BJ (cell line): ENCODE data around the gene PLAA. TPM values are rescaled to one million over a fixed set of nuclear protein-coding genes. Genes with fewer than 3 reads are reported as not detected.

Experiments used
- CTCF ChIA-PET: fragments of 350-600 bp; formaldehyde crosslinking; extraction: SDS; loops from one replicate; lab custom pipeline; 2021; ENCODE audit warnings: antibody characterized with exemption, inconsistent platforms; lab: Yijun Ruan, JAX
- POLR2A ChIA-PET: fragments of 300-600 bp; sonication (Branson Sonifier 250); formaldehyde crosslinking; extraction: SDS; loops from one replicate; lab custom pipeline; 2021; ENCODE audit warnings: antibody characterized with exemption; lab: Charles Lee
- DNase-seq: peaks from one replicate; pipeline ENCODE4 v3.0.0-alpha.2; 2011; ENCODE audit warnings: low read depth
- H3K27me3 ChIP-seq: 2 replicates; pipeline ENCODE4 v1.6.0; 2011; ENCODE audit warnings: low read length; ENCODE audit not compliant: control insufficient read depth, insufficient read depth
- H3K36me3 ChIP-seq: 2 replicates; pipeline ENCODE4 v1.5.1; 2011; ENCODE audit warnings: low read length; ENCODE audit not compliant: control insufficient read depth, insufficient read depth
- H3K4me3 ChIP-seq: 2 replicates; pipeline ENCODE4 v1.5.1; 2011; ENCODE audit warnings: low read depth, mild to moderate bottlenecking, control low read depth, low read length
- polyA minus RNA-seq: library from RNA; depleted of rRNA, polyadenylated mRNA; stranded (reverse); fragments of >200 nt; gene quantifications from 2 replicates; pipeline ENCODE4 v1.2.3, GENCODE V29; 2011; rRNA and poly(A)+ RNA removed
- polyA plus RNA-seq: library from polyadenylated mRNA; depleted of rRNA; stranded (reverse); fragments of >200 nt; gene quantifications from 2 replicates; pipeline ENCODE4 v1.2.3, GENCODE V29; 2011; rRNA removed
- TF ChIP-seq, protein P1 (sequence below): IDR thresholded peaks from 2 replicates; pipeline ENCODE4 v1.5.1; 2011; ENCODE audit warnings: low read depth, mild to moderate bottlenecking, control low read depth, inconsistent platforms, low read length, moderate library complexity; ENCODE audit not compliant: insufficient read depth

The PLAA gene
- 7.4 and 11.1 TPM in 2 replicates for polyA plus RNA-seq
- 11.3 and 15.4 TPM in 2 replicates for polyA minus RNA-seq

DNA sequence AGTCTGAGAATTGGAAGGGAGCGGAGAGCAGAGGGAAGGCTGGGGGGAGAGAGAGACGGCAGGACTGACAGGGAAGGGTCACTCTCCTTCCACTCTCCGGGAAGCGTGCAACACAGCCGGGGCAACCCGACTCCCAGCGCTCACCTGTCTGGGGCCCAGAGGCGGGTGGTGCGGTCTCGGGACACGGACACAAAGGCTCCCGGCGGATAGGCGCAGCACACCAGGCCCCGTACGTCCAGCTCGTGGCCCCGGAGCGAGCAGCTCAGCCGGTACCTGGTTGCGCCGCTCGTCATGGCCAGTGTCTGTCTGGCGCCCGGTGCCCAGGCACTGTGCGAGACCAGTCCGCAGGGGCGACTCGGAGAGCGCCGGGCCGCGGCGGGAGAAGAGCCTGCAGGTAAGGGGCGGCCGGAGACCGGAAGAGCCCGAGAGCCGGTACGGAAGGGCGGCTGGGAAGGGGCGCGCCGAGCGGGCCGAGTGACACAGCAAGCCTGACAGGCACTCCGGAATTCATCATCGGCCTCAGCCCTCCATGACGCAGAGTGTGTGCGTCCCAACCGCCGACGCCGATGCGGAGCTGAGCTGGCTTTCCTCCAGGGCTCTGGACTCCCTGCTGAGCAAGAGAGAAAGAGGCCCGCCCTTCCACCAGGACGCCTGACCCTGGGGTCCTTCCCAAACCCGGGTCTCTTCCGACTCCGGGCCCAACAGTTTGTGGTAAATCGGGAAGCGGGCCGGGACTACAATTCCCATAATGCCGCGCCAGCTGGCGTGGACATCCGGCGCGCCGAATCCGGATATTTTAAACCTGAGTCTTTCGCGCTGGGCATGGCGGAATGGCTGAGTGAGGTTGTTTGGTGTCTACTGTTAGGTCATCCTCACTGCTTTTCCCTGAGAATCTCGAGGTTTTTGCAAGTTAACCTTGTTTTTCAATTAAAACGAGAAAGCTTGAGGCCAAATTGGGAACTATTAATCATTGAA is at the start of gene PLAA:
PLAA (minus strand) TSS at position 490 of the 975 bp plus-strand sequence; CDS start at position 293, 197 bp downstream.
- ChIA-PET POLR2A (interaction anchor here (0.9 to 1.8 kb wide), 2 partner anchors 9 to 55 kb away, joined by 3 to 7 read pairs; partner anchors contain the start of gene IFT74), CTCF (no interaction called here)
- H3K36me3 ChIP-seq = no peaks in the 10 kb centered on the region
- peak; percentile 50 for DNase-seq
- H3K4me3 ChIP-seq = peak within 1 kb of the TSS; percentile 99
- TF ChIP-seq, protein P1, sequence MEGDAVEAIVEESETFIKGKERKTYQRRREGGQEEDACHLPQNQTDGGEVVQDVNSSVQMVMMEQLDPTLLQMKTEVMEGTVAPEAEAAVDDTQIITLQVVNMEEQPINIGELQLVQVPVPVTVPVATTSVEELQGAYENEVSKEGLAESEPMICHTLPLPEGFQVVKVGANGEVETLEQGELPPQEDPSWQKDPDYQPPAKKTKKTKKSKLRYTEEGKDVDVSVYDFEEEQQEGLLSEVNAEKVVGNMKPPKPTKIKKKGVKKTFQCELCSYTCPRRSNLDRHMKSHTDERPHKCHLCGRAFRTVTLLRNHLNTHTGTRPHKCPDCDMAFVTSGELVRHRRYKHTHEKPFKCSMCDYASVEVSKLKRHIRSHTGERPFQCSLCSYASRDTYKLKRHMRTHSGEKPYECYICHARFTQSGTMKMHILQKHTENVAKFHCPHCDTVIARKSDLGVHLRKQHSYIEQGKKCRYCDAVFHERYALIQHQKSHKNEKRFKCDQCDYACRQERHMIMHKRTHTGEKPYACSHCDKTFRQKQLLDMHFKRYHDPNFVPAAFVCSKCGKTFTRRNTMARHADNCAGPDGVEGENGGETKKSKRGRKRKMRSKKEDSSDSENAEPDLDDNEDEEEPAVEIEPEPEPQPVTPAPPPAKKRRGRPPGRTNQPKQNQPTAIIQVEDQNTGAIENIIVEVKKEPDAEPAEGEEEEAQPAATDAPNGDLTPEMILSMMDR = no peak
- H3K27me3 ChIP-seq = no peaks in the 10 kb centered on the region

DNA sequence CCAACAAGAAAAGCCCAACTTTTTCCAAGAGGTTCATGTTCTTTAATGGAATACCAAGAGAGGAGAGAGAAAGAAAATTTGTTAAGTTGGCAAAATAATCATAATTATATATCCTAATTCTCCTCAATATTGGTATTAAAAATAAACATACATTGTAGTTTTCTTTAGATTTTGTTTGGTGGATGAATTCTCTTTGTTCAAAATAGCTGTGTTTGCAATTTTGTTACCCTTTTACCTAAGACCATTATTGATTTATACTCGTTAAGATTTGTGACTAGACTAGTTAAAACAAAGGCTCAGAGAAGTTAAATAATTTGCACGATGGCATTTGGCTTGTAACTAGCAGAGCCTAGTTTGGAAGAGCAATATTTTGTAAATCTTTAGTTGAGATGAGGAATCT is 48.8 kb upstream of the PLAA start:
- Histone ChIP-seq H3K4me3 (no peak overlapping the region), H3K36me3 (no peaks in the 10 kb centered on the region; the same call in 1 of the 2 replicates), H3K27me3 (no peaks in the 10 kb centered on the region)
- POLR2A ChIA-PET = no interaction called here
- TF ChIP-seq, protein P1 = no peak
- CTCF ChIA-PET = no interaction called here
- DNase-seq = no peak

DNA sequence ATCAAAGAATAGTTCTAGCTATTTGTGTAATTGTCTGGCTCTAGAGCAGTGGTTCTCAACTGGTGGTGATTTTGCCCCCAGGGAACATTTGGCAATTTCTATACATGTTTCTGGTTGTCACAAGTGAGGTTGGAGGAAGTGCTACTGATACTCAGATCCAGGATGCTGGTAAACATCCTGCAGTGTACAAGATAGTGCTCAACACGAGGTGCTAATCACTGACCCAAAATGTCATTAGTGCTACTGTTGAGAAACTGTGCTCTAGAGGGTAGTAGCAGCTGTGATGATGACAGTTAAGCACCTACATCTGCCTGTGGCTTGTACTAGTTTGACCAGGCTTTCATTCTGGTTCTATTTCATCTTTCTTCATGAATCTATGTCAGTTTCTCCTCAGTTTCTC is 36.3 kb upstream of the PLAA start:
- CTCF ChIA-PET = interaction anchor here (0.7 kb wide), 1 partner anchor 9 kb away, joined by 3 read pairs; no protein-coding TSS in a partner anchor
- no peaks in the 10 kb centered on the region for H3K27me3 ChIP-seq
- TF ChIP-seq, protein P1 = no peak
- H3K4me3 ChIP-seq = no peak overlapping the region
- DNase-seq = no peak
- peaks cover 2% of the 10 kb centered on the region for H3K36me3 ChIP-seq
- POLR2A ChIA-PET = no interaction called here

DNA sequence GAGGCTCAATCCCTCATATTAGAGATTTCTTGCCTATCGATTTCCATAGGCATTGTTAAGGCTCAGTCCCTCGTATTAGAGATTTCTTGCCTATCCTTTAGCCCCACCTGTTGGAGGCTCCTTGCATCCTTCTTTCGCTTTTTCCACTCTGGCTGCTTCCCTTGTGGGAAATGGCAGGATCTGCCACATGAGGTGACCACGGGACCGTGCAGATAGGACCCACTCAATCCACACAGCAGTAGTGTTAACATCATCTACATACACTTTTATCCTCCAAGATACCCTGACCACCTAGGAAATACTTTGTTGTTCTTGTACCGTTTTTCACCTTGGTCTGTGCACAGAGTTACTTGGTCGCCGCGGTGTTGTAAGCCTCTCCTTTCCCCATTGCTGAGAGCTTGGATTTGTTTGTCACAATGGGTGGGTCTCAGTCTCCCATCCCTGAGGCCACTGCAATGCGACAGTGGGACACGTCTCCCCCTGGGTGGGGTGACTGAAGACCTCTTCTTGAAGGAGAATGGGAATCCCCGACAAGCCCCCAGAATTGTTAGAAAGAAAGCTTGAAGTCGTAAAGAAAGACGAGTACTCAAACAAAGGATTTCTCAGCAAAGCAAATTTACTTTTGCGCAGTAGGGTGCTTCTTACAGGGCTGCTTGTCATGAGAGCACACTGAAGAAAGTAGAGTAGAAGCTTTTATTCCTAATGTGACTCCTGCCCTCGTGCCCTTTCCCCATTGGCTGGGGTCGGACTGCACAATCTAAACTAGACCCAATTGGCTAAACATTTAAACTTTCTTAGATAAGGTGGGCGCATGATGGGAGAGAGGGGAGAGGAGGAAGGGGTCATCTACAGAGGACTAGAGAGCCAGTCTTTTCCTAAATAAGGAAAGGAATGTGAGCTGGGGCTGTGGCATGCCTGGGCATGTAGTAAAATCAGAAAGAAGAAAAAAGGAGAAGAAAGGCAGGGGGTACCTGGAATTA is 29.0 kb upstream of the PLAA start:
- POLR2A ChIA-PET = no interaction called here

More for the DNA sequence above, 29.0 kb upstream of the PLAA start:
- no peak for DNase-seq
- CTCF ChIA-PET = interaction anchor here (0.7 to 2.0 kb wide), 4 partner anchors 9 to 240 kb away, joined by 3 to 6 read pairs (median 4); no protein-coding TSS in a partner anchor
- H3K36me3 ChIP-seq = peaks cover 2% of the 10 kb centered on the region
- H3K4me3 ChIP-seq = no peak overlapping the region
- TF ChIP-seq, protein P1 = peak; percentile 62
- H3K27me3 ChIP-seq = no peaks in the 10 kb centered on the region
